HepG2 (cell line): Measurements from ENCODE around the gene ABL2.

Experiments used
- CHD4 ChIP-seq: fragments of 200-600 bp; sonication (generic); IDR thresholded peaks from 2 replicates; pipeline ENCODE4 v1.7.0; 2017; ENCODE audit warnings: mild to moderate bottlenecking, low read length, borderline replicate concordance
- KLF9 ChIP-seq: IDR thresholded peaks from 2 replicates; pipeline ENCODE4 v1.6.1; 2016; ENCODE audit warnings: low read depth
- RAD21 ChIP-seq: fragments of 450-650 bp; formaldehyde crosslinking; IDR thresholded peaks from 2 replicates; pipeline ENCODE4 v1.5.0; 2020; ENCODE audit warnings: mild to moderate bottlenecking
- ZNF558 ChIP-seq: sonication (generic); formaldehyde crosslinking; IDR thresholded peaks from 2 replicates; pipeline ENCODE4 v1.9.0; 2022; ENCODE audit warnings: mild to moderate bottlenecking, missing genetic modification reagents, borderline replicate concordance
- TF ChIP-seq, protein P1 (sequence below): sonication (generic); formaldehyde crosslinking; IDR thresholded peaks from 2 replicates; pipeline ENCODE4 v1.8.1; 2022; ENCODE audit warnings: mild to moderate bottlenecking, missing genetic modification reagents

DNA sequence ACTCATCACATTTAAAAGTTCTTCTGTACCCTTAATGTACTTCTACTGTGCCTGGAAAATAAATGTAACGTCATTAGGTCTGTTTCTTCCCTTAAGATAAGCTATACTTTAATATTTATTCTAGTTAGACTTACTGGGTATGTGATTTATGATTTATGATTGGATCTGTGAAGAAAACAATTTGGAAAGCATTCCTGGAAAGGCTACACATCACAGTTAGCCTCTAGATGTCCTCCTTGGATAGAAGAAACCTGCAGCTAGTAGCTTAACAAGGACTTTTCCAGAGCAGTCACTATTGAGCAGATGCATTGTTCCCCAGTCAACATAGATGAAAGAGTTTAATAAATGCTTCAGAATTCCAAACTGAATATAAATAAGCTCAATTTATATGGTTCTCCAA is 22.2 kb upstream of the ABL2 start:
- TF ChIP-seq KLF9 (CRISPR knock-in tag) (no peak), RAD21 (CRISPR knock-in tag) (peak; percentile 65), ZNF558 (CRISPR knock-in tag) (no peak), CHD4 (no peak)
- TF ChIP-seq, protein P1, sequence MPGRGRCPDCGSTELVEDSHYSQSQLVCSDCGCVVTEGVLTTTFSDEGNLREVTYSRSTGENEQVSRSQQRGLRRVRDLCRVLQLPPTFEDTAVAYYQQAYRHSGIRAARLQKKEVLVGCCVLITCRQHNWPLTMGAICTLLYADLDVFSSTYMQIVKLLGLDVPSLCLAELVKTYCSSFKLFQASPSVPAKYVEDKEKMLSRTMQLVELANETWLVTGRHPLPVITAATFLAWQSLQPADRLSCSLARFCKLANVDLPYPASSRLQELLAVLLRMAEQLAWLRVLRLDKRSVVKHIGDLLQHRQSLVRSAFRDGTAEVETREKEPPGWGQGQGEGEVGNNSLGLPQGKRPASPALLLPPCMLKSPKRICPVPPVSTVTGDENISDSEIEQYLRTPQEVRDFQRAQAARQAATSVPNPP (CRISPR knock-in tag) = no peak
